ENCODE results near the gene ATMIN. TPM values are rescaled to one million over a fixed set of nuclear protein-coding genes. Genes with fewer than 3 reads are reported as not detected.

The ATMIN gene
- total and polyA plus RNA-seq, 10 of the 15 experiments (the other 5 are each of a cell fraction or from before 2014, with no cell fraction given) = 5.2 to 28.9 (median 18.3) TPM

DNA sequence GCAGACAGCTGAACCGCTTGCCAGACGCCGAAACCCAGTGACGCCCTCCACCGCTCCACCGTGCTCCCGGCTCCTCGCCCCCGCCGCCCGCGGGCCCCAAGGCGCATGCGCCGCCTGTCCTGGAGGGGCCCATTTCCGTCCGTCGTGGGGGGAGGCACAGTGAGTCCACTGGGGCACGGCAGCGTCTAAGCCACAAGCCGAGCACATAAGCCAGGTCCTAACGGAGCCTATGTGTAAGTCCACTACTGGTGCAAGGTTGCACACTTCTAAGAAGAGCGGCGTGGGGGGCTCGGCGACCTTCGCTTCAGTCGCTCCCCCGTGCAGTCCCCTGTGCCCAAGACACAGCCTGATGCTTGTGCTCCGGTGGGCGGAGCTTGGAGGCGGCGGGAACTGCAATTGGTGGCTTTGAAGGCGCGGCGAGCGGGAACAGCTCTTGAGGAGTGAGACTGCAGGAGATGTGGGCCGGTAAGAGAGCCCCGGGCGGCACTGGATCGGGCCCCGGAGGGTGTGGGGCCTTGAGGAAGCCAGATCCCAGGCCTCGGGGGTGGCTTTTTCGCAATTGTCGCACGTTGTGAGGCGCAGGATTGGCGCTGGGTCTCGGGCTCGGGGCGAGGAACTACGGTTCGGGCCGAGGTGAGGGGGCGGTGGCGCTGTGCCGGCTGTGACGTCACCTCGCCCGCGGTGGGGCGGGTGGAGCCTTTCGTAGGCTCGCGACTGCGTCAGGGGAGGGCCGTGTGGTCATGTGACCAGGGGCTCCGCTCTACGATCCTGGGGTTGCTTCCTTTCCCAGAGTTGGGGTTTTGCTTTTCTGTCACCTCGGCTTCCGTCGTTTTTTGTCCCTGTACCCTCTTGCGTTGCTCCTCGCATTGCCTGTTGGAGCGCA, 28.6 kb upstream of the ATMIN start, which contains the start of the genes CENPN and CMC2 (continued):
- TF ChIP-seq BCL11A (IDR thresholded peaks at IDR 0.05; ENCODE audit: low read depth, low read length) = no peak
- peak; percentile 100 for TF ChIP-seq ZNF207 (IDR thresholded peaks at IDR 0.05; ENCODE audit: borderline replicate concordance)
- TF ChIP-seq MXI1 (IDR thresholded peaks at IDR 0.05; ENCODE audit: low read depth, low read length) = peak; percentile 55
- TF ChIP-seq KAT2A (conservative IDR thresholded peaks at IDR 0.05; ENCODE audit: control insufficient read depth, low read depth, low read length) = no peak
- no peak for TF ChIP-seq SMC3 (IDR thresholded peaks at IDR 0.05; ENCODE audit: borderline replicate concordance, low read length)
- TF ChIP-seq, protein P1, sequence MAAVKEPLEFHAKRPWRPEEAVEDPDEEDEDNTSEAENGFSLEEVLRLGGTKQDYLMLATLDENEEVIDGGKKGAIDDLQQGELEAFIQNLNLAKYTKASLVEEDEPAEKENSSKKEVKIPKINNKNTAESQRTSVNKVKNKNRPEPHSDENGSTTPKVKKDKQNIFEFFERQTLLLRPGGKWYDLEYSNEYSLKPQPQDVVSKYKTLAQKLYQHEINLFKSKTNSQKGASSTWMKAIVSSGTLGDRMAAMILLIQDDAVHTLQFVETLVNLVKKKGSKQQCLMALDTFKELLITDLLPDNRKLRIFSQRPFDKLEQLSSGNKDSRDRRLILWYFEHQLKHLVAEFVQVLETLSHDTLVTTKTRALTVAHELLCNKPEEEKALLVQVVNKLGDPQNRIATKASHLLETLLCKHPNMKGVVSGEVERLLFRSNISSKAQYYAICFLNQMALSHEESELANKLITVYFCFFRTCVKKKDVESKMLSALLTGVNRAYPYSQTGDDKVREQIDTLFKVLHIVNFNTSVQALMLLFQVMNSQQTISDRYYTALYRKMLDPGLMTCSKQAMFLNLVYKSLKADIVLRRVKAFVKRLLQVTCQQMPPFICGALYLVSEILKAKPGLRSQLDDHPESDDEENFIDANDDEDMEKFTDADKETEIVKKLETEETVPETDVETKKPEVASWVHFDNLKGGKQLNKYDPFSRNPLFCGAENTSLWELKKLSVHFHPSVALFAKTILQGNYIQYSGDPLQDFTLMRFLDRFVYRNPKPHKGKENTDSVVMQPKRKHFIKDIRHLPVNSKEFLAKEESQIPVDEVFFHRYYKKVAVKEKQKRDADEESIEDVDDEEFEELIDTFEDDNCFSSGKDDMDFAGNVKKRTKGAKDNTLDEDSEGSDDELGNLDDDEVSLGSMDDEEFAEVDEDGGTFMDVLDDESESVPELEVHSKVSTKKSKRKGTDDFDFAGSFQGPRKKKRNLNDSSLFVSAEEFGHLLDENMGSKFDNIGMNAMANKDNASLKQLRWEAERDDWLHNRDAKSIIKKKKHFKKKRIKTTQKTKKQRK (IDR thresholded peaks at IDR 0.05; ENCODE audit: low read depth, low read length) = no peak
- peak; percentile 84 for TF ChIP-seq RUNX3 (IDR thresholded peaks at IDR 0.05; ENCODE audit: low read length)
- TF ChIP-seq, protein P2, sequence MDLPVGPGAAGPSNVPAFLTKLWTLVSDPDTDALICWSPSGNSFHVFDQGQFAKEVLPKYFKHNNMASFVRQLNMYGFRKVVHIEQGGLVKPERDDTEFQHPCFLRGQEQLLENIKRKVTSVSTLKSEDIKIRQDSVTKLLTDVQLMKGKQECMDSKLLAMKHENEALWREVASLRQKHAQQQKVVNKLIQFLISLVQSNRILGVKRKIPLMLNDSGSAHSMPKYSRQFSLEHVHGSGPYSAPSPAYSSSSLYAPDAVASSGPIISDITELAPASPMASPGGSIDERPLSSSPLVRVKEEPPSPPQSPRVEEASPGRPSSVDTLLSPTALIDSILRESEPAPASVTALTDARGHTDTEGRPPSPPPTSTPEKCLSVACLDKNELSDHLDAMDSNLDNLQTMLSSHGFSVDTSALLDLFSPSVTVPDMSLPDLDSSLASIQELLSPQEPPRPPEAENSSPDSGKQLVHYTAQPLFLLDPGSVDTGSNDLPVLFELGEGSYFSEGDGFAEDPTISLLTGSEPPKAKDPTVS (IDR thresholded peaks at IDR 0.05; ENCODE audit: low read depth, low read length) = no peak
- TF ChIP-seq, protein P3, sequence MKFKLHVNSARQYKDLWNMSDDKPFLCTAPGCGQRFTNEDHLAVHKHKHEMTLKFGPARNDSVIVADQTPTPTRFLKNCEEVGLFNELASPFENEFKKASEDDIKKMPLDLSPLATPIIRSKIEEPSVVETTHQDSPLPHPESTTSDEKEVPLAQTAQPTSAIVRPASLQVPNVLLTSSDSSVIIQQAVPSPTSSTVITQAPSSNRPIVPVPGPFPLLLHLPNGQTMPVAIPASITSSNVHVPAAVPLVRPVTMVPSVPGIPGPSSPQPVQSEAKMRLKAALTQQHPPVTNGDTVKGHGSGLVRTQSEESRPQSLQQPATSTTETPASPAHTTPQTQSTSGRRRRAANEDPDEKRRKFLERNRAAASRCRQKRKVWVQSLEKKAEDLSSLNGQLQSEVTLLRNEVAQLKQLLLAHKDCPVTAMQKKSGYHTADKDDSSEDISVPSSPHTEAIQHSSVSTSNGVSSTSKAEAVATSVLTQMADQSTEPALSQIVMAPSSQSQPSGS (IDR thresholded peaks at IDR 0.05; ENCODE audit: low read length) = peak; percentile 53; the same call in 1 of the 2 replicates
- peak; percentile 97 for TF ChIP-seq SIN3A (IDR thresholded peaks at IDR 0.05; ENCODE audit: low read depth, low read length)
- no peak; the same call in 1 of the 2 replicates for TF ChIP-seq BRCA1 (IDR thresholded peaks at IDR 0.05; ENCODE audit: low read depth, low read length)
- TF ChIP-seq ZBTB4 (CRISPR knock-in tag; IDR thresholded peaks at IDR 0.05) = no peak
- peak; percentile 89 to 93; a peak in 3 of 4 replicates for TF ChIP-seq IKZF2 (IDR thresholded peaks at IDR 0.05)
- TF ChIP-seq NFYA (IDR thresholded peaks at IDR 0.05; ENCODE audit: borderline replicate concordance, low read depth, low read length) = no peak
- TF ChIP-seq MEF2B (IDR thresholded peaks at IDR 0.05; ENCODE audit: partially characterized antibody, poor library complexity, severe bottlenecking) = no peak
- TF ChIP-seq SKIL (IDR thresholded peaks at IDR 0.05; ENCODE audit: low read depth, poor library complexity, severe bottlenecking) = peak; percentile 98
- peak; percentile 5; the same call in 1 of the 2 replicates for TF ChIP-seq YY1 (IDR thresholded peaks at IDR 0.05; ENCODE audit: low read depth, low read length)
